Peyer's patch (tissue), 4 donors: ENCODE results near the gene SPATS2.

Source experiments
- POLR2A ChIP-seq, 2 donors: fragments of 450-650 bp; IDR thresholded peaks; one replicate each; pipeline ENCODE4 v1.5.1; 2017; ENCODE audit warnings: antibody characterized with exemption in 2 of 2, mild to moderate bottlenecking in 2 of 2, moderate library complexity in 2 of 2
- TF ChIP-seq, protein P1 (sequence below), 6 experiments: fragments of 450-650 bp in 4 of 6; fragments of 200-600 bp in 2 of 6; sonication (generic) in 1 of 6; IDR thresholded peaks; one replicate each; pipeline ENCODE4 v1.5.1; 2017 to 2019; ENCODE audit warnings: antibody characterized with exemption in 6 of 6, mild to moderate bottlenecking in 3 of 6, moderate library complexity in 1 of 6

GRCh38 chr12:49531745-49532144 is 164.5 kb downstream of the SPATS2 start:
- TF ChIP-seq, protein P1, sequence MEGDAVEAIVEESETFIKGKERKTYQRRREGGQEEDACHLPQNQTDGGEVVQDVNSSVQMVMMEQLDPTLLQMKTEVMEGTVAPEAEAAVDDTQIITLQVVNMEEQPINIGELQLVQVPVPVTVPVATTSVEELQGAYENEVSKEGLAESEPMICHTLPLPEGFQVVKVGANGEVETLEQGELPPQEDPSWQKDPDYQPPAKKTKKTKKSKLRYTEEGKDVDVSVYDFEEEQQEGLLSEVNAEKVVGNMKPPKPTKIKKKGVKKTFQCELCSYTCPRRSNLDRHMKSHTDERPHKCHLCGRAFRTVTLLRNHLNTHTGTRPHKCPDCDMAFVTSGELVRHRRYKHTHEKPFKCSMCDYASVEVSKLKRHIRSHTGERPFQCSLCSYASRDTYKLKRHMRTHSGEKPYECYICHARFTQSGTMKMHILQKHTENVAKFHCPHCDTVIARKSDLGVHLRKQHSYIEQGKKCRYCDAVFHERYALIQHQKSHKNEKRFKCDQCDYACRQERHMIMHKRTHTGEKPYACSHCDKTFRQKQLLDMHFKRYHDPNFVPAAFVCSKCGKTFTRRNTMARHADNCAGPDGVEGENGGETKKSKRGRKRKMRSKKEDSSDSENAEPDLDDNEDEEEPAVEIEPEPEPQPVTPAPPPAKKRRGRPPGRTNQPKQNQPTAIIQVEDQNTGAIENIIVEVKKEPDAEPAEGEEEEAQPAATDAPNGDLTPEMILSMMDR (IDR thresholded peaks at IDR 0.05), result no peak
- no peak for TF ChIP-seq POLR2A (IDR thresholded peaks at IDR 0.05)
